GM12873 (cell line): ENCODE measurements around the gene RPL34.

Experiments used
- TF ChIP-seq, protein P1 (sequence below): IDR thresholded peaks from 2 replicates; pipeline ENCODE4 v1.5.1; 2012; ENCODE audit warnings: low read depth, mild to moderate bottlenecking, moderate library complexity, low read length, control low read depth; ENCODE audit not compliant: insufficient read depth; ENCODE audit errors: missing control alignments

Gene RPL34

DNA sequence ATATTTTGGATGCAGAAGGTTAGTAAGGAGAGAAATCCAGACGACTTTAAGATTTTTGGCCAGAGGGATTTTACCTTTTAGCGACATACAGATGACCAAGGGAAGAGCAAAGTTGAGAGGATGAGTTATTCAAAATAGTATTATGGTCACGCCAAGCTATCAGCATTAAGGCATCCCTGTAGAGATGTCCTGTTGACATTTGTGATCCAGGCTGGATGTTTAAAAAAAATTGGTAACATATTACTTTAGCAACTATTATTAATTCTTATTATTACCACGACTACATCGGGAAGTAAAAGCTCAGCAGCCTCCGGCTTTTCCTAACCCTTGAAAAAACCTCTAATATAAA lies 29.5 kb downstream of the RPL34 start:
- TF ChIP-seq, protein P1, sequence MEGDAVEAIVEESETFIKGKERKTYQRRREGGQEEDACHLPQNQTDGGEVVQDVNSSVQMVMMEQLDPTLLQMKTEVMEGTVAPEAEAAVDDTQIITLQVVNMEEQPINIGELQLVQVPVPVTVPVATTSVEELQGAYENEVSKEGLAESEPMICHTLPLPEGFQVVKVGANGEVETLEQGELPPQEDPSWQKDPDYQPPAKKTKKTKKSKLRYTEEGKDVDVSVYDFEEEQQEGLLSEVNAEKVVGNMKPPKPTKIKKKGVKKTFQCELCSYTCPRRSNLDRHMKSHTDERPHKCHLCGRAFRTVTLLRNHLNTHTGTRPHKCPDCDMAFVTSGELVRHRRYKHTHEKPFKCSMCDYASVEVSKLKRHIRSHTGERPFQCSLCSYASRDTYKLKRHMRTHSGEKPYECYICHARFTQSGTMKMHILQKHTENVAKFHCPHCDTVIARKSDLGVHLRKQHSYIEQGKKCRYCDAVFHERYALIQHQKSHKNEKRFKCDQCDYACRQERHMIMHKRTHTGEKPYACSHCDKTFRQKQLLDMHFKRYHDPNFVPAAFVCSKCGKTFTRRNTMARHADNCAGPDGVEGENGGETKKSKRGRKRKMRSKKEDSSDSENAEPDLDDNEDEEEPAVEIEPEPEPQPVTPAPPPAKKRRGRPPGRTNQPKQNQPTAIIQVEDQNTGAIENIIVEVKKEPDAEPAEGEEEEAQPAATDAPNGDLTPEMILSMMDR, result no peak

DNA sequence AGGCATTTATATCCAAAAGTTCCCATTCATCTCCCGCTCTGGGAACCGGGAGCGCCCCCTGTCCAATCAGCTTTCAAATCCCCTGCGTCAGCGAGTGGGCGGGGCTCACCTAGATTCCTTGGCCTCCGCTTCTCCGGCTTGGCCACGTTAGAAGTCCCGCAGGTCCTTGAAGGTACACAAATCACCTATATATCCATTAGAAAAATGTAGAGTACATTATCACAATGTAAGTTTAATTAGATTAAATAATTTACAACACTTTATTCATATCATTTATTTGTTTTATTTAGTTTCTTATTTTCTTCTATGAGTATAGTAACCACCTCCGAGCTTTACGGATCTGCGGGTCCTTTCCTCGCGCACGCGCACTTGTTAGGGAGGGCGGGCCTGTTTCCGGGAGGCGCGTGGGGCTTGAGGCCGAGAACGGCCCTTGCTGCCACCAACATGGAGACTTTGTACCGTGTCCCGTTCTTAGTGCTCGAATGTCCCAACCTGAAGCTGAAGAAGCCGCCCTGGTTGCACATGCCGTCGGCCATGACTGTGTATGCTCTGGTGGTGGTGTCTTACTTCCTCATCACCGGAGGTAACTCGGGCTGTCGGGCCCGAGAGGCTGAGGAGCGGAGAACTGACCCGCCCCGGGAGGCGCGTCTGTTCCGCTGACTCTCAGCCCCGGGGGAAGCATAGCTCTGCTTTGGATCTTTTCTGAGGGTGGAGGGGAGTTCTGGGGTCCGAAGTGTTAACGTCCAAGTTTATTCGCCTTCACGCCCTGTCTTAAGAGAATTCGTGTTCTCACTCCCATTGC lies 30.0 kb downstream of the RPL34 start, which contains the start of gene OSTC:
OSTC (plus strand) TSS at position 388 of the 802 bp plus-strand sequence; CDS start at position 445, 57 bp downstream.
- TF ChIP-seq, protein P1, result no peak

DNA sequence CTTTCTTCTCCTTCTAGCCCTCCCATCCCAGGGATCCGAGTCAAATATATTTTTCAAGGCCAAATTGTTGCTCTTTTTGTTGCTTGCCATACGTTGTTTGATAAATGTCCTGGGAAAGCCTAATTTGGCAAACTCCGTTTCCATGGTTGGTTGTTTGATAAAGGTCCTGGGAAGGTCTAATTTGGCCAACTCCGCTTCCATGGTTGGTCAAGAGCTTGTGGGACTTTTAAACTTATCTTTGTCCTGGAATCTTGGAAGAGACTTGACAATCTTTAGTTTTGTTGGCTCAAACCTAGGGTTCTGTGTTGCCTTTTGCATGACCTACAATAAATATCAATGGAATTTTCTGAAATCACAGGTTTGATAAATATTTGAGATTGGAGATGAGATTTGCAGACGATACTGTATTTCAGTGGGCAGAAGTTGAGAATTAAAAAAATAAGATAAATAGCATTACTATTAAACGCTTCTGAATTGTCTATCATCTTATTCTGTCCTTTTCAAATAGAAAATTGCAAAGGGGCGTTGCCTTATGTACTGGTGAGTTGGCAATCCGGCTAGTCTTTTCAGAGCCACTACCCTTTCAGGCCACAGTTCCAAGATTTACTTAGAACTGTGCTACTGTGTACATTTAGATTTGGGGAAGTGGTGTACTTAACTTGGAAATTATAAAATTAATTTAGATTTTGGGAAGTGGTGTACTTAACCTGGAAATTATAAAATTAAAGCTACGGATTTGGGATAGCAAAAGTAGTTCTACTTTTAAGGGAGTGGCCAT lies 30.8 kb downstream of the RPL34 start:
- TF ChIP-seq, protein P1, result no peak

DNA sequence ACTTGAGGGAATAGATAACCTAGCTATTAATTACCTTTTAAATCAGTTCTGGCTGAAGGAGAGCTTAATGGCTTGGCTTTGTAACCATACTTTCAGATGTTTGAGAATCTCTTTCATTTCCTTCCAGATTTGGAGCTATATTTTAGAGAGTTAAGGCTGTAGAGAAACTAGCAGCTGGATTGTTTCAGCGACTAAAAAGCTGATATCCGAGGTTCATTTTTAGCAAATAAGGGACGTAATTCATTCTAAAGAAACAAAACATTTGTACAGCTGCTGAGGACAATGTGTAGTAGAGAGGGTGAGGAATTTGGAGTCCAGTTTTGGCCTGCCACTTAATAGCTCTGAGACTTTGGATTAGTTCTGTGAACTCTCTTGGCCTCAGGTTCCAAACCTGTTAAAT lies 42.3 kb downstream of the RPL34 start:
- TF ChIP-seq, protein P1, result no peak

DNA sequence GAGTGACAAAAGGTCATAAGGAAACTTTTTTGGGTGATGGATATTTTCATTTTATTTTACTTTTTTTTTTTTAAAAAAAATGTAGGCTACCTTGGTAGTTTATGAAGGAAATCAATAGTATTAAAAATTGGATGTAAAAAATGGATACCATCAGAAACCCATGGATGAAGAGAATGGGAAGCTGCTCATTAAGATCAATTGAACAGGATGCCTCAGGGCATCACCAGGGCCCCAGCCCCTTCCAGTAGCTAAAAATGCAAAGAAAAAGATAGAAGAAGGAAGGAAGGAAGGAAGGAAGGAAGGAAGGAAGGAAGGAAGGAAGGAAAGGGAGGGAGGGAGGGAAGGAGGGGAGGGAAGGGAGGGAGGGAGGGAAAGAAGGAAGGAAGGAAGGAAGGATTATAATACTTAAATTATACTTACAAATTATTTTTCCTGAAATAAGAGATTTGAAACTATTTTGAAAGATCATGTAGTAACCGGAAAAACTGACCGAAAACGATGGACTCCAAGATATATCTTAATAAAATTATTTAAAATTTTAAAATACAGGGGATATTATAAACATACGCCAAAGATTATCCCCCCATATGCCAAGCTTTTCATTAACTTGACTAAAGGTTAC lies 54.1 kb downstream of the RPL34 start:
- TF ChIP-seq, protein P1, result no peak
